H1 (cell line): ENCODE results near the gene C16orf54. TPM values are rescaled to one million over a fixed set of nuclear protein-coding genes. Genes with fewer than 3 reads are reported as not detected.
"Not testable (repeated sequence)": the region's sequence is repeated elsewhere in the genome, so short reads cannot be mapped to it uniquely, and the experiment has no call there.

Source experiments
- CTCF ChIA-PET: fragments of 300-600 bp; sonication (Branson Sonifier 250); formaldehyde crosslinking; loops from one replicate; lab custom pipeline; 2021; ENCODE audit not compliant: partially characterized antibody; lab: Charles Lee
- POLR2A ChIA-PET: fragments of 300-600 bp; sonication (Branson Sonifier 250); formaldehyde crosslinking; loops from one replicate; lab custom pipeline; 2021; ENCODE audit warnings: inconsistent platforms; ENCODE audit not compliant: partially characterized antibody; lab: Charles Lee
- DNase-seq, 2 experiments: peaks; one replicate each; pipeline versions ENCODE4 v3.0.0 to v3.0.0-alpha.2; 2010 to 2022; ENCODE audit warnings: low spot score in 2 of 2, low read depth in 1 of 2, mixed read lengths in 1 of 2
- FAIRE-seq: peaks from 2 replicates; lab custom pipeline; 2011; peaks lifted over from hg19 to GRCh38; lab: Jason Lieb, UNC
- H2AFZ ChIP-seq: 2 replicates; pipeline ENCODE4 v1.8.1; 2012; ENCODE audit warnings: low read length, inconsistent platforms
- H2AK5ac ChIP-seq: 2 replicates; pipeline ENCODE4 v1.6.1; 2013; ENCODE audit warnings: low read depth, low read length
- H2BK120ac ChIP-seq: replicated peaks from 2 replicates; pipeline ENCODE3; 2013; ENCODE audit warnings: low read depth, low read length, inconsistent platforms
- H2BK12ac ChIP-seq: 2 replicates; pipeline ENCODE4 v1.6.1; 2013; ENCODE audit warnings: low read depth, low read length
- H2BK15ac ChIP-seq: 2 replicates; pipeline ENCODE4 v1.6.1; 2013; ENCODE audit warnings: low read length
- H2BK20ac ChIP-seq: 2 replicates; pipeline ENCODE4 v1.6.1; 2013; ENCODE audit warnings: low read length
- H2BK5ac ChIP-seq: 2 replicates; pipeline ENCODE4 v1.6.1; 2013; ENCODE audit warnings: low read depth, low read length
- H3K14ac ChIP-seq: 2 replicates; pipeline ENCODE4 v1.6.1; 2013; ENCODE audit warnings: inconsistent platforms; ENCODE audit not compliant: insufficient read length
- H3K18ac ChIP-seq: 2 replicates; pipeline ENCODE4 v1.6.1; 2013; ENCODE audit warnings: low read length; ENCODE audit errors: extremely low read depth
- H3K23ac ChIP-seq: 2 replicates; pipeline ENCODE4 v1.6.1; 2013; ENCODE audit warnings: inconsistent platforms; ENCODE audit not compliant: insufficient read length
- H3K23me2 ChIP-seq: 2 replicates; pipeline ENCODE4 v1.6.1; 2013; ENCODE audit warnings: low read depth, low read length
- H3K27ac ChIP-seq: 2 replicates; pipeline ENCODE4 v1.6.1; 2011; ENCODE audit warnings: low read depth, low read length, inconsistent platforms
- H3K27me3 ChIP-seq, 4 experiments: replicated peaks in 1 of 4; 1 replicate in 1 of 4; 2 replicates in 3 of 4; pipeline versions ENCODE4 v1.6.1 to v1.8.1; 2011 to 2013; ENCODE audit warnings: low read length in 3 of 4, mild to moderate bottlenecking in 3 of 4, inconsistent platforms in 2 of 4, mixed read lengths in 2 of 4, moderate library complexity in 1 of 4; ENCODE audit not compliant: control insufficient read depth in 3 of 4, insufficient read depth in 3 of 4; ENCODE audit errors: extremely low read depth in 1 of 4
- H3K36me3 ChIP-seq, 4 experiments: 2 replicates each; pipeline versions ENCODE4 v1.6.1 to v1.8.1; 2011 to 2013; ENCODE audit warnings: mild to moderate bottlenecking in 4 of 4, low read length in 3 of 4, moderate library complexity in 2 of 4, control low read depth in 1 of 4, inconsistent platforms in 1 of 4; ENCODE audit not compliant: insufficient read depth in 4 of 4, control insufficient read depth in 2 of 4
- H3K4ac ChIP-seq: replicated peaks from 2 replicates; pipeline ENCODE3; 2013; ENCODE audit warnings: low read length, low read depth, mixed read lengths, inconsistent platforms; ENCODE audit not compliant: insufficient read length
- H3K4me1 ChIP-seq, 4 experiments: replicated peaks in 1 of 4; 1 replicate in 1 of 4; 2 replicates in 3 of 4; pipeline versions ENCODE4 v1.6.1 to v1.8.1; 2011 to 2013; ENCODE audit warnings: low read length in 3 of 4, inconsistent platforms in 2 of 4, mixed read lengths in 1 of 4; ENCODE audit not compliant: insufficient read depth in 4 of 4, control insufficient read depth in 3 of 4
- H3K4me2 ChIP-seq, 2 experiments: 2 replicates each; pipeline versions ENCODE4 v1.6.1 to v1.8.1; 2011 to 2013; ENCODE audit warnings: low read depth in 2 of 2, low read length in 2 of 2, control low read depth in 1 of 2, inconsistent platforms in 1 of 2, mild to moderate bottlenecking in 1 of 2; ENCODE audit not compliant: insufficient read depth in 1 of 2
- H3K4me3 ChIP-seq, 4 experiments: fragments of 200-600, 300-600 bp in 1 of 4; sonication (generic), shearing (Covaris generic), sonication (Bioruptor Twin) in 1 of 4; 2 replicates each; pipeline versions ENCODE4 v1.5.1 to v1.8.1; 2011 to 2016; ENCODE audit warnings: low read length in 4 of 4, low read depth in 3 of 4, control low read depth in 2 of 4, inconsistent platforms in 2 of 4, mild to moderate bottlenecking in 2 of 4, mixed read lengths in 1 of 4, moderate library complexity in 1 of 4; ENCODE audit not compliant: insufficient read depth in 2 of 4; ENCODE audit errors: extremely low read depth in 1 of 4
- H3K56ac ChIP-seq: replicated peaks from 2 replicates; pipeline ENCODE3; 2013; ENCODE audit warnings: low read depth, mild to moderate bottlenecking, mixed read lengths, low read length, inconsistent platforms; ENCODE audit not compliant: insufficient read length
- H3K79me1 ChIP-seq: 2 replicates; pipeline ENCODE4 v1.6.1; 2013; ENCODE audit warnings: low read depth, low read length, control low read depth
- H3K79me2 ChIP-seq, 2 experiments: 2 replicates each; pipeline versions ENCODE4 v1.6.1 to v1.8.1; 2012 to 2013; ENCODE audit warnings: low read length in 2 of 2, mild to moderate bottlenecking in 2 of 2, inconsistent platforms in 1 of 2; ENCODE audit not compliant: insufficient read depth in 2 of 2, control insufficient read depth in 1 of 2
- H3K9ac ChIP-seq, 4 experiments: replicated peaks in 1 of 4; 1 replicate in 1 of 4; 2 replicates in 3 of 4; pipeline versions ENCODE4 v1.6.1 to v1.8.1; 2011 to 2013; ENCODE audit warnings: low read depth in 3 of 4, low read length in 3 of 4, control low read depth in 2 of 4, mild to moderate bottlenecking in 2 of 4, moderate library complexity in 2 of 4, inconsistent platforms in 1 of 4; ENCODE audit errors: extremely low read depth in 1 of 4
- H3K9me3 ChIP-seq, 2 experiments: 2 replicates each; pipeline versions ENCODE4 v1.6.1 to v1.8.1; 2012 to 2013; ENCODE audit warnings: mild to moderate bottlenecking in 2 of 2, moderate library complexity in 2 of 2, control low read depth in 1 of 2, inconsistent platforms in 1 of 2, low read depth in 1 of 2, low read length in 1 of 2, mixed read lengths in 1 of 2; ENCODE audit not compliant: insufficient read depth in 2 of 2
- H4K20me1 ChIP-seq, 2 experiments: replicated peaks in 1 of 2; 2 replicates each; pipeline versions ENCODE3 to v1.8.1; 2011 to 2013; ENCODE audit warnings: inconsistent platforms in 2 of 2, low read length in 2 of 2, mild to moderate bottlenecking in 1 of 2; ENCODE audit not compliant: insufficient read depth in 2 of 2, control insufficient read depth in 1 of 2
- H4K5ac ChIP-seq: 2 replicates; pipeline ENCODE4 v1.6.1; 2013; ENCODE audit warnings: low read length, low read depth, mixed read lengths, inconsistent platforms; ENCODE audit not compliant: insufficient read length
- H4K8ac ChIP-seq: 2 replicates; pipeline ENCODE4 v1.8.0; 2013; ENCODE audit warnings: mild to moderate bottlenecking, moderate library complexity, low read length, inconsistent platforms; ENCODE audit not compliant: insufficient read depth; ENCODE audit errors: extremely low read depth
- H4K91ac ChIP-seq: replicated peaks from 2 replicates; pipeline ENCODE3; 2013; ENCODE audit warnings: low read length, mixed read lengths, inconsistent platforms; ENCODE audit not compliant: insufficient read length
- BRCA1 ChIP-seq: IDR thresholded peaks from 2 replicates; pipeline ENCODE4 v1.6.1; 2012; ENCODE audit warnings: low read depth, low read length, improper control_type of control experiment
- CREB1 ChIP-seq: IDR thresholded peaks from 2 replicates; pipeline ENCODE4 v1.6.1; 2012; ENCODE audit warnings: inconsistent platforms
- E2F6 ChIP-seq: IDR thresholded peaks from 2 replicates; pipeline ENCODE4 v1.6.1; 2012; ENCODE audit warnings: inconsistent platforms
- EGR1 ChIP-seq: IDR thresholded peaks from 2 replicates; pipeline ENCODE4 v1.6.1; 2011; ENCODE audit warnings: low read depth, low read length, borderline replicate concordance
- EP300 ChIP-seq, 2 experiments: IDR thresholded peaks; 1 replicate in 1 of 2; 2 replicates in 1 of 2; pipeline ENCODE4 v1.6.1; 2011 to 2012; ENCODE audit warnings: low read depth in 2 of 2, low read length in 2 of 2, mild to moderate bottlenecking in 2 of 2, borderline replicate concordance in 1 of 2, inconsistent platforms in 1 of 2, moderate library complexity in 1 of 2
- FOSL1 ChIP-seq: IDR thresholded peaks from 2 replicates; pipeline ENCODE4 v1.6.1; 2011; ENCODE audit warnings: mild to moderate bottlenecking, low read depth, low read length, moderate library complexity; ENCODE audit not compliant: insufficient read depth
- KDM1A ChIP-seq: fragments of 200-600, 300-600 bp; sonication (generic); IDR thresholded peaks from 2 replicates; pipeline ENCODE4 v1.7.1; 2016; ENCODE audit warnings: mild to moderate bottlenecking, low read length, borderline replicate concordance
- RAD21 ChIP-seq, 2 experiments: IDR thresholded peaks in 1 of 2; conservative IDR thresholded peaks in 1 of 2; 2 replicates each; pipeline ENCODE4 v1.6.1; 2011; ENCODE audit warnings: low read depth in 2 of 2, low read length in 2 of 2, improper control_type of control experiment in 1 of 2, inconsistent platforms in 1 of 2, mild to moderate bottlenecking in 1 of 2, moderate library complexity in 1 of 2
- WGBS, 2 experiments: shearing (Covaris generic) in 1 of 2; methylation state at CpG; one replicate each; pipeline versions ENCODE4 v1.1.6 to v1.1.7; 2013 to 2015; ENCODE audit warnings: low lambda C conversion rate in 2 of 2, mixed read lengths in 2 of 2, inconsistent platforms in 1 of 2, low coverage in 1 of 2, missing lambda C conversion rate in 1 of 2; ENCODE audit not compliant: insufficient replicate concordance in 2 of 2, insufficient coverage in 1 of 2, insufficient read length in 1 of 2; ENCODE audit errors: extremely low coverage in 1 of 2, missing lambda C conversion rate in 1 of 2; 5-methylcytosine and 5-hydroxymethylcytosine counted together
- polyA plus RNA-seq, 7 experiments: library from polyadenylated mRNA; depleted of rRNA in 3 of 7; stranded (reverse) in 5 of 7; unstranded in 2 of 7; fragments of >200 nt in 5 of 7; fragments of 200-250 nt in 2 of 7; gene quantifications; 1 replicate in 5 of 7; 2 replicates in 1 of 7; 4 replicates in 1 of 7; pipeline versions ENCODE4 v1.2.1 to v1.2.3, GENCODE V29; 2011 to 2013; ENCODE audit warnings: missing spikeins in 2 of 7, mixed read lengths in 2 of 7
- total RNA-seq: library from RNA; stranded (reverse); fragmentation: NEBNext Ultra II Directional; extraction: Animal tissue kit (Norgen Biotek cat#: 25700); gene quantifications from 2 replicates; pipeline ENCODE4 v1.2.1, GENCODE V29; 2021

Gene C16orf54
- total and polyA plus RNA-seq, 2 of the 8 experiments (the other 6 are each of a cell fraction or from before 2014, with no cell fraction given): not detected

- TF ChIP-seq KDM1A: no peak
- no peak for TF ChIP-seq FOSL1
- no peak for TF ChIP-seq RAD21 (IDR thresholded peaks at IDR 0.05 in 1 of 2, conservative IDR thresholded peaks at IDR 0.05 in 1 of 2; ENCODE audit: low read depth in 2 of 2, low read length in 2 of 2)
- no peak for TF ChIP-seq BRCA1
- TF ChIP-seq CREB1: no peak
- no peak for TF ChIP-seq EP300 (IDR thresholded peaks at IDR 0.05; ENCODE audit: borderline replicate concordance in 1 of 2, low read depth in 2 of 2, low read length in 2 of 2)
- no peak for TF ChIP-seq EGR1
- no peak for TF ChIP-seq E2F6
These were observed 16.1 kb upstream of the C16orf54 start (continued) for GRCh38 chr16:29761882-29762281.

GRCh38 chr16:29761280-29761651 lies 15.5 kb upstream of the C16orf54 start:
- not testable (repeated sequence) for H2AK5ac ChIP-seq, H4K8ac ChIP-seq, H3K79me1 ChIP-seq, H2BK20ac ChIP-seq, H4K91ac ChIP-seq, H3K4me1 ChIP-seq, H2AFZ ChIP-seq, H4K5ac ChIP-seq, H2BK12ac ChIP-seq, H3K9ac ChIP-seq, H2BK120ac ChIP-seq, H2BK15ac ChIP-seq, H3K14ac ChIP-seq, H3K79me2 ChIP-seq, H3K56ac ChIP-seq, DNase-seq, H3K4me3 ChIP-seq, FAIRE-seq, H3K4me2 ChIP-seq, H3K23ac ChIP-seq, H3K4ac ChIP-seq, H3K36me3 ChIP-seq, H3K18ac ChIP-seq, H3K9me3 ChIP-seq, H3K27ac ChIP-seq, H3K23me2 ChIP-seq, H2BK5ac ChIP-seq, H4K20me1 ChIP-seq, H3K27me3 ChIP-seq
- ChIA-PET POLR2A (interaction anchor here (1.2 to 1.5 kb wide), 4 partner anchors 17 to 47 kb away, joined by 3 to 5 read pairs (median 4); no protein-coding TSS in a partner anchor), CTCF (interaction anchor here (0.6 kb wide), 1 partner anchor 24 kb away, joined by 3 read pairs; no protein-coding TSS in a partner anchor)
- WGBS, 2 experiments: 87% methylated on average over 8 of the region's 8 CpGs; no CpG with 5 or more reads in 1 of the 2 experiments
